Mucosa of gallbladder (tissue), 1 donor: ENCODE data around the gene CTSK. TPM values are rescaled to one million over a fixed set of nuclear protein-coding genes. Genes with fewer than 3 reads are reported as not detected.
"Not testable (repeated sequence)": the region's sequence is repeated elsewhere in the genome, so short reads cannot be mapped to it uniquely, and the experiment has no call there.

Experiments
- DNase-seq: peaks from one replicate; pipeline ENCODE4 v3.0.0-alpha.2; 2020; ENCODE audit warnings: low spot score
- total RNA-seq: library from RNA; stranded (reverse); gene quantifications from one replicate; pipeline ENCODE4 v1.2.1, GENCODE V29; 2021
- donor health status: DM: no; HTN: no; CAD: no.

CTSK gene
- total RNA-seq, 1 donor from 2014 or later = 47.6 TPM

GRCh38 chr1:150807249-150808023 lies 624 bp downstream of the CTSK start:
- DNase-seq = no peak

GRCh38 chr1:150805899-150806298 lies 2.2 kb downstream of the CTSK start:
- DNase-seq = no peak

- DNase-seq = no peak
These were observed 3.4 kb downstream of the CTSK start for GRCh38 chr1:150804671-150805070.

GRCh38 chr1:150799089-150799488 lies 9.0 kb downstream of the CTSK start:
- no peak for DNase-seq

- no peak for DNase-seq
These were observed 9.5 kb downstream of the CTSK start for GRCh38 chr1:150798525-150798924.

GRCh38 chr1:150796374-150796773 lies 11.7 kb downstream of the CTSK start:
- no peak for DNase-seq

- DNase-seq = not testable (repeated sequence)
These were observed 14.3 kb downstream of the CTSK start for GRCh38 chr1:150793778-150794177.

- no peak for DNase-seq
These were observed 14.8 kb downstream of the CTSK start for GRCh38 chr1:150793221-150793620.

- no peak for DNase-seq
These were observed 16.5 kb downstream of the CTSK start for GRCh38 chr1:150791585-150791984.

GRCh38 chr1:150789396-150789795 lies 18.7 kb downstream of the CTSK start:
- DNase-seq = peak; percentile 12

- no peak for DNase-seq
These were observed 19.1 kb downstream of the CTSK start for GRCh38 chr1:150788946-150789345.

GRCh38 chr1:150787455-150787854 lies 20.6 kb downstream of the CTSK start:
- DNase-seq = no peak

- no peak for DNase-seq
These were observed 27.6 kb downstream of the CTSK start for GRCh38 chr1:150780510-150780909.

GRCh38 chr1:150778409-150778808 lies 29.7 kb downstream of the CTSK start:
- DNase-seq = no peak

GRCh38 chr1:150777544-150777943 lies 30.5 kb downstream of the CTSK start:
- DNase-seq = no peak

- not testable (repeated sequence) for DNase-seq
These were observed 32.0 kb downstream of the CTSK start for GRCh38 chr1:150775931-150776505.

GRCh38 chr1:150775276-150775675 lies 32.8 kb downstream of the CTSK start:
- no peak for DNase-seq

- DNase-seq = no peak
These were observed 35.7 kb downstream of the CTSK start for GRCh38 chr1:150772326-150772725.

- DNase-seq = not testable (repeated sequence)
These were observed 40.4 kb downstream of the CTSK start for GRCh38 chr1:150767704-150768103.

GRCh38 chr1:150765977-150766301 lies 42.1 kb downstream of the CTSK start:
- not testable (repeated sequence) for DNase-seq

GRCh38 chr1:150765296-150765976 lies 42.6 kb downstream of the CTSK start, which contains the start of gene CTSS:
Gene CTSS (minus strand): TSS chr1:150765778. CDS start chr1:150764763, 1,015 bp downstream.
- DNase-seq = no peak

GRCh38 chr1:150764617-150765101 lies 43.4 kb downstream of the CTSK start:
- no peak for DNase-seq

GRCh38 chr1:150763018-150763417 lies 45.0 kb downstream of the CTSK start:
- DNase-seq = no peak
